ENCODE measurements around the gene CARMIL3.

DNA sequence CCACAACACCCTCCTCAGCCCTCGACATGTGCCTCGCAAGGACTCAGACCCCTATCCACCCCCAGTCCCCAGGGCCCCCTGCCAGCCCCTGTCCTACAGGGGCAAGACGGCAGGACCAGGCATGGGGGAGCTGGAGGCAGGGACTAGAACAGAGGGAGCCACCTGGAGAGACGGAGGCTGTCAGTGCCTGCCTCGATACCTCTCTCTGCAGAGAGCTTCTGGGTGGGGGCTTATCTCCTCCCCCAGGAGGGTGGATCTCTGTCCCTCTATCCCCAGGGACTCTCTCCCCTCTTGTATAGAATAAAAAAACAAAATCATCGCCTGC, 17.6 kb downstream of the CARMIL3 start:
- no peak for TF ChIP-seq EZH2 (IDR thresholded peaks at IDR 0.05; ENCODE audit: borderline replicate concordance, insufficient read depth, low read length, poor library complexity, severe bottlenecking)
- TF ChIP-seq TAF1 (IDR thresholded peaks at IDR 0.05; ENCODE audit: low read depth) = no peak
- TF ChIP-seq, protein P1, sequence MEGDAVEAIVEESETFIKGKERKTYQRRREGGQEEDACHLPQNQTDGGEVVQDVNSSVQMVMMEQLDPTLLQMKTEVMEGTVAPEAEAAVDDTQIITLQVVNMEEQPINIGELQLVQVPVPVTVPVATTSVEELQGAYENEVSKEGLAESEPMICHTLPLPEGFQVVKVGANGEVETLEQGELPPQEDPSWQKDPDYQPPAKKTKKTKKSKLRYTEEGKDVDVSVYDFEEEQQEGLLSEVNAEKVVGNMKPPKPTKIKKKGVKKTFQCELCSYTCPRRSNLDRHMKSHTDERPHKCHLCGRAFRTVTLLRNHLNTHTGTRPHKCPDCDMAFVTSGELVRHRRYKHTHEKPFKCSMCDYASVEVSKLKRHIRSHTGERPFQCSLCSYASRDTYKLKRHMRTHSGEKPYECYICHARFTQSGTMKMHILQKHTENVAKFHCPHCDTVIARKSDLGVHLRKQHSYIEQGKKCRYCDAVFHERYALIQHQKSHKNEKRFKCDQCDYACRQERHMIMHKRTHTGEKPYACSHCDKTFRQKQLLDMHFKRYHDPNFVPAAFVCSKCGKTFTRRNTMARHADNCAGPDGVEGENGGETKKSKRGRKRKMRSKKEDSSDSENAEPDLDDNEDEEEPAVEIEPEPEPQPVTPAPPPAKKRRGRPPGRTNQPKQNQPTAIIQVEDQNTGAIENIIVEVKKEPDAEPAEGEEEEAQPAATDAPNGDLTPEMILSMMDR (IDR thresholded peaks at IDR 0.05; ENCODE audit: poor library complexity, severe bottlenecking) = no peak

Measured in neural cell (in vitro differentiated cells).